Ovary (tissue), 3 donors: ENCODE results near the gene FAM53B.

ENCODE experiments used
- EP300 ChIP-seq: sonication (generic); formaldehyde crosslinking; IDR thresholded peaks from one replicate; pipeline ENCODE4 v1.6.1; 2017; ENCODE audit warnings: antibody characterized with exemption
- POLR2A ChIP-seq: fragments of 450-650 bp; IDR thresholded peaks from one replicate; pipeline ENCODE4 v1.6.1; 2017; ENCODE audit warnings: antibody characterized with exemption, mild to moderate bottlenecking, moderate library complexity
- TF ChIP-seq, protein P1 (sequence below), 3 donors: fragments of 450-650 bp in 2 of 3; fragments of 200-600 bp in 1 of 3; IDR thresholded peaks; one replicate each; pipeline versions ENCODE4 v1.5.1 to v1.8.0; 2016 to 2022; ENCODE audit warnings: antibody characterized with exemption in 3 of 3, mild to moderate bottlenecking in 1 of 3
- donor health status: DM: no; HTN: no; CAD: no.

DNA sequence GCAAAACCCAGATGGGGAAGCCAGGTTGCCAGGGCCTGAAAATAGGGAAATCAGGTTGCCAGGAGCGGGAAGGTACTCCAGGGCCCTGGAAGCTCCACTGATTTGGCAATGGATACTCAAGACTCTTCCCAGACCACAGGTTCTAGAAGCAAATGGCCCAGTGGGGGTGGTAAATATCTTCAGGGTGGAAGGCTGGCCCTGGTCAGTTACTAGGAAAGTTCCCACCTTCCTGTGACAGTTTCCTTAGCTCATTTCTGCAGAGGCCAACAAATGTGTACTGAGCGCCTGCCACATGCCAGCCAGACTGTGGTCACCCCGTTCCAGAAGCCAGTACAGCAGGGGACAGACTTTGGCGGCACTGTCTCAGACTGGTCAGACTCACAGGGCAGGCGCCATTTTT, 113.6 kb downstream of the FAM53B start:
- TF ChIP-seq, protein P1, sequence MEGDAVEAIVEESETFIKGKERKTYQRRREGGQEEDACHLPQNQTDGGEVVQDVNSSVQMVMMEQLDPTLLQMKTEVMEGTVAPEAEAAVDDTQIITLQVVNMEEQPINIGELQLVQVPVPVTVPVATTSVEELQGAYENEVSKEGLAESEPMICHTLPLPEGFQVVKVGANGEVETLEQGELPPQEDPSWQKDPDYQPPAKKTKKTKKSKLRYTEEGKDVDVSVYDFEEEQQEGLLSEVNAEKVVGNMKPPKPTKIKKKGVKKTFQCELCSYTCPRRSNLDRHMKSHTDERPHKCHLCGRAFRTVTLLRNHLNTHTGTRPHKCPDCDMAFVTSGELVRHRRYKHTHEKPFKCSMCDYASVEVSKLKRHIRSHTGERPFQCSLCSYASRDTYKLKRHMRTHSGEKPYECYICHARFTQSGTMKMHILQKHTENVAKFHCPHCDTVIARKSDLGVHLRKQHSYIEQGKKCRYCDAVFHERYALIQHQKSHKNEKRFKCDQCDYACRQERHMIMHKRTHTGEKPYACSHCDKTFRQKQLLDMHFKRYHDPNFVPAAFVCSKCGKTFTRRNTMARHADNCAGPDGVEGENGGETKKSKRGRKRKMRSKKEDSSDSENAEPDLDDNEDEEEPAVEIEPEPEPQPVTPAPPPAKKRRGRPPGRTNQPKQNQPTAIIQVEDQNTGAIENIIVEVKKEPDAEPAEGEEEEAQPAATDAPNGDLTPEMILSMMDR (IDR thresholded peaks at IDR 0.05) = no peak
- TF ChIP-seq POLR2A (no peak), EP300 (no peak)
